ENCODE measurements around the gene NUS1.

- TF ChIP-seq CREB1 (IDR thresholded peaks at IDR 0.05; ENCODE audit: low read depth) (no peak), MAX (IDR thresholded peaks at IDR 0.05) (no peak), TAF1 (IDR thresholded peaks at IDR 0.05; ENCODE audit: low read depth) (no peak)
These were observed 2.4 kb downstream of the NUS1 start for GRCh38 chr6:117677553-117678141.
